ENCODE measurements around the gene PPP1R14D. TPM values are rescaled to one million over a fixed set of nuclear protein-coding genes. Genes with fewer than 3 reads are reported as not detected.

PPP1R14D gene
- total RNA-seq, 2 donors from 2014 or later = not detected

GRCh38 chr15:40775740-40776536, 52.6 kb downstream of the PPP1R14D start:
- ATAC-seq = no peak
- H3K27ac Mint-ChIP-seq = peak overlapping the region; percentile 20 to 50
- H3K4me3 Mint-ChIP-seq = no peak overlapping the region
- H3K27me3 Mint-ChIP-seq = no peaks in the 10 kb centered on the region
- peak; percentile 35 for DNase-seq (ENCODE audit: low spot score)
- no peaks in the 10 kb centered on the region for H3K9me3 Mint-ChIP-seq
- H3K4me1 Mint-ChIP-seq (ENCODE audit: low read depth in 2 of 2) = peaks cover 13 to 14% of the 10 kb centered on the region in 2 donors
- H3K36me3 Mint-ChIP-seq = peaks cover 14% of the 10 kb centered on the region

GRCh38 chr15:40775007-40775406, 53.5 kb downstream of the PPP1R14D start:
- Mint-ChIP-seq H3K27ac (no peak overlapping the region), H3K4me3 (no peak overlapping the region), H3K4me1 (ENCODE audit: low read depth in 2 of 2) (peaks cover 16 to 17% of the 10 kb centered on the region in 2 donors), H3K27me3 (no peaks in the 10 kb centered on the region), H3K36me3 (peaks cover 14% of the 10 kb centered on the region), H3K9me3 (no peaks in the 10 kb centered on the region)
- DNase-seq (ENCODE audit: low spot score) (peak; percentile 12), ATAC-seq (no peak)

GRCh38 chr15:40773902-40774301, 54.6 kb downstream of the PPP1R14D start:
- H3K4me3 Mint-ChIP-seq = no peak overlapping the region
- H3K27me3 Mint-ChIP-seq = no peaks in the 10 kb centered on the region
- DNase-seq (ENCODE audit: low spot score) (no peak), ATAC-seq (no peak)
- H3K27ac Mint-ChIP-seq = no peak overlapping the region
- H3K4me1 Mint-ChIP-seq (ENCODE audit: low read depth in 2 of 2) = peaks cover 21 to 22% of the 10 kb centered on the region in 2 donors
- peaks cover 9% of the 10 kb centered on the region for H3K36me3 Mint-ChIP-seq
- H3K9me3 Mint-ChIP-seq = no peaks in the 10 kb centered on the region

GRCh38 chr15:40773496-40773895, 55.0 kb downstream of the PPP1R14D start:
- peak; percentile 22 for DNase-seq (ENCODE audit: low spot score)
- ATAC-seq = no peak
- Mint-ChIP-seq H3K9me3 (no peaks in the 10 kb centered on the region), H3K36me3 (peaks cover 9% of the 10 kb centered on the region), H3K27me3 (no peaks in the 10 kb centered on the region), H3K27ac (no peak overlapping the region), H3K4me1 (ENCODE audit: low read depth in 2 of 2) (peaks cover 25 to 26% of the 10 kb centered on the region in 2 donors), H3K4me3 (no peak overlapping the region)

- Mint-ChIP-seq H3K4me3 (no peak overlapping the region), H3K36me3 (peaks cover 9% of the 10 kb centered on the region), H3K4me1 (ENCODE audit: low read depth in 2 of 2) (peaks cover 24 to 29% of the 10 kb centered on the region in 2 donors), H3K9me3 (no peaks in the 10 kb centered on the region), H3K27ac (no peak overlapping the region), H3K27me3 (no peaks in the 10 kb centered on the region)
- ATAC-seq (no peak), DNase-seq (ENCODE audit: low spot score) (peak; percentile 58)
These were observed 56.5 kb downstream of the PPP1R14D start for GRCh38 chr15:40772014-40772413.

- H3K4me1 Mint-ChIP-seq (ENCODE audit: low read depth in 2 of 2) = peaks cover 16 to 21% of the 10 kb centered on the region in 2 donors
These were observed 57.3 kb downstream of the PPP1R14D start for GRCh38 chr15:40771242-40771641.

GRCh38 chr15:40770147-40770721, 58.3 kb downstream of the PPP1R14D start:
- peak overlapping the region; percentile 30 for H3K4me3 Mint-ChIP-seq
- DNase-seq (ENCODE audit: low spot score) (peak; percentile 58), ATAC-seq (no peak)
- peaks cover 22 to 29% of the 10 kb centered on the region in 2 donors for H3K4me1 Mint-ChIP-seq (ENCODE audit: low read depth in 2 of 2)
- H3K36me3 Mint-ChIP-seq = peaks cover 5% of the 10 kb centered on the region
- no peaks in the 10 kb centered on the region for H3K9me3 Mint-ChIP-seq
- H3K27ac Mint-ChIP-seq = peak overlapping the region; percentile 55 to 89
- no peaks in the 10 kb centered on the region for H3K27me3 Mint-ChIP-seq

More at GRCh38 chr15:40771242-40771641, 57.3 kb downstream of the PPP1R14D start:
- ATAC-seq (no peak), DNase-seq (ENCODE audit: low spot score) (peak; percentile 29)
- no peak overlapping the region for H3K4me3 Mint-ChIP-seq
- H3K9me3 Mint-ChIP-seq = no peaks in the 10 kb centered on the region
- peaks cover 5% of the 10 kb centered on the region for H3K36me3 Mint-ChIP-seq
- H3K27me3 Mint-ChIP-seq = no peaks in the 10 kb centered on the region
- H3K27ac Mint-ChIP-seq = no peak overlapping the region

- H3K27ac Mint-ChIP-seq = peak within 1 kb of the TSS; percentile 55 to 89
- ATAC-seq = peak; percentile 48 to 65
These were observed 59.0 kb downstream of the PPP1R14D start, which contains the start of gene C15orf62 for GRCh38 chr15:40769274-40770146. C15orf62 (plus strand) TSS chr15:40769980; CDS start chr15:40770496, 516 bp downstream.

GRCh38 chr15:40768521-40769273, 59.8 kb downstream of the PPP1R14D start:
- H3K4me3 Mint-ChIP-seq = no peak overlapping the region
- H3K4me1 Mint-ChIP-seq (ENCODE audit: low read depth in 2 of 2) = peaks cover 25 to 36% of the 10 kb centered on the region in 2 donors
- DNase-seq (ENCODE audit: low spot score) (no peak), ATAC-seq (no peak)
- no peaks in the 10 kb centered on the region for H3K9me3 Mint-ChIP-seq
- H3K36me3 Mint-ChIP-seq = no peaks in the 10 kb centered on the region
- no peaks in the 10 kb centered on the region for H3K27me3 Mint-ChIP-seq
- peak overlapping the region; percentile 55 to 89 for H3K27ac Mint-ChIP-seq

More at GRCh38 chr15:40769274-40770146, 59.0 kb downstream of the PPP1R14D start, which contains the start of gene C15orf62:
- Mint-ChIP-seq H3K27me3 (no peaks in the 10 kb centered on the region), H3K9me3 (no peaks in the 10 kb centered on the region), H3K36me3 (peaks cover 2% of the 10 kb centered on the region), H3K4me3 (peak within 1 kb of the TSS; percentile 30), H3K4me1 (ENCODE audit: low read depth in 2 of 2) (peaks cover 25 to 34% of the 10 kb centered on the region in 2 donors)
- peak; percentile 60 for DNase-seq (ENCODE audit: low spot score)

- DNase-seq (ENCODE audit: low spot score) = peak; percentile 16
- Mint-ChIP-seq H3K4me3 (no peak overlapping the region), H3K27ac (peak overlapping the region in 1 of 2 donors; percentile 89), H3K4me1 (ENCODE audit: low read depth in 2 of 2) (peaks cover 30 to 36% of the 10 kb centered on the region in 2 donors), H3K36me3 (no peaks in the 10 kb centered on the region), H3K27me3 (no peaks in the 10 kb centered on the region), H3K9me3 (no peaks in the 10 kb centered on the region)
- ATAC-seq = no peak
These were observed 60.5 kb downstream of the PPP1R14D start for GRCh38 chr15:40767838-40768500.

- Mint-ChIP-seq H3K36me3 (no peaks in the 10 kb centered on the region), H3K4me3 (no peak overlapping the region), H3K27ac (no peak overlapping the region), H3K9me3 (no peaks in the 10 kb centered on the region), H3K4me1 (ENCODE audit: low read depth in 2 of 2) (peaks cover 30 to 36% of the 10 kb centered on the region in 2 donors), H3K27me3 (no peaks in the 10 kb centered on the region)
- DNase-seq (ENCODE audit: low spot score) (peak; percentile 55), ATAC-seq (no peak)
These were observed 61.3 kb downstream of the PPP1R14D start for GRCh38 chr15:40766906-40767837.

All from natural killer cell treated with Interleukin-12 subunit alpha and Interleukin-12 subunit beta and Interleukin-15 and Interleukin-18, amount 100 ng/mL, for 72 hours (primary cell).